Suppressor macrophage treated with lipopolysaccharide for 1 hour (primary cell): ENCODE measurements around the gene UNC13B.
"Not testable (repeated sequence)": the region's sequence is repeated elsewhere in the genome, so short reads cannot be mapped to it uniquely, and the experiment has no call there.

Source experiments
- DNase-seq, 3 donors: peaks; one replicate each; pipeline ENCODE4 v3.0.0-alpha.2; 2020 to 2022

UNC13B gene

GRCh38 chr9:35395076-35395705, 233.4 kb downstream of the UNC13B start:
- DNase-seq = no peak

DNA sequence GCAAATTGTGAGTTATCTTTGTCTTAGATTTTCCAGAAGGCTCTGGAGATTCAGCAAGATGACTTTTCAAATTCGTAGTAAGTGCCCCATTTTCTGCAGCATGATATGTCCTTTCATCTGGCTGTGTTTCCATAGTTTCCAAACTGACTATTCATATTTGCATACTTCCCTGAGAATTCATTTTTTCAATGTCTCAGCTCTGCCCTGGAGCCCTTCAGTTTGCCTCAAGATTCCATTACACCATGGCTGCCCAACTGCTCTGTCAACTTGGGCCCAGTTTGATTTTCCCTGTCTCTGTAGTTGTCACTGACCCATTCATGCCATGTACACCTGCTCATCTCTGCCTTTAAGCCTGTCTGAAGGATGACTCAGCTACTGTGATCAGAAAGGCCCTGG, 233.9 kb downstream of the UNC13B start:
- DNase-seq = no peak

- DNase-seq = no peak
Measured at GRCh38 chr9:35396560-35397215, 234.9 kb downstream of the UNC13B start.

DNA sequence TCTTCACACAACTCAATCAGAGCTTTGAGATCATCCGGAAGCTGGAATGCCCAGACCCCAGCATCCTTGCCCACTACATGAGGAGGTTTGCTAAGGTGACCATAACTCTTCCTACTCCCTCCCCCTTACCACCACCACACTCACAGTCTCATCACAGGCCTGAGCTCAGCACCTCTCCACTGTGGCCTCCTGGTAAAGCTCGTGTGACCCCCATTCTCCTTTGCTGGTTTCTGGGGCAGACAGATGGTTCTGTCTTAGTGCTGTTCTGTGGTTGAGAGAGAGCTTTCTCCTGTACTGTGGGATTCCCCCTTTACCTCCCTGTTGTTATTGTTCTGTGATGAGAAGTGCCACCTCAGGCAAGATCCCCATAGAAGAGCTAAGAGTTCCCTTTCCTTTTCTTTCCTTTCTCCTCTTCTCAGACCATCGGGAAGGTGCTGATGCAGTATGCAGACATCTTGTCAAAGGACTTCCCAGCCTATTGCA, 235.4 kb downstream of the UNC13B start:
- no peak for DNase-seq

- DNase-seq = no peak
Measured at GRCh38 chr9:35397923-35398322, 236.1 kb downstream of the UNC13B start.

DNA sequence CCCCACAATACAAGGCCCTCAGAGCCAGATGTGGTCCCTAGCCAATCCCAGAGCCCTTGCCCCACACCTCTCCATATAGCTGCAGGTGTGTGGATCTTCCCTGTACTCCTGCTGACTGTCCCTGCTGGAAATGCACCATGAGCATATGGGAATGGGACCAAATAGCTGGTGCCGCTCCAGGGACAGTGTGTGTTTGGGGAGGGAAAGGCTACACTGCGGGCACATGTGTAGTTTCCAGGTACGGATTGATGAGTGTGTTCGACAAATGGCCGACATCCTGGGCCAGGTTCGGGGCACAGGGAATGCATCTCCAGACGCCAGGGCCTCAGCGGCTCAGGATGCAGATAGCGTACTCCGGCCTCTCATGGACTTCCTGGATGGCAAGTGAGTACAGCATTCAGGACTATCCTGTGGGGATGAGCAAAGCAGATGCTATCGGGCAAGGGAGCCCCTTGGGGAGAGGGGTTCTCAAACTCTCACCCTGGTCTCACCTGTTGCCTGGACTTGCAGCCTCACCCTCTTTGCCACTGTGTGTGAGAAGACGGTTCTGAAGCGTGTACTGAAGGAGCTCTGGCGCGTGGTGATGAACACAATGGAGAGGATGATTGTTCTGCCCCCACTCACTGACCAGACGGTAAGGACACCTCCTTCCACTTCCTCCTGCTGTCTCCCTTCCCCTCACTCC, 237.0 kb downstream of the UNC13B start:
- DNase-seq = no peak

GRCh38 chr9:35404865-35405264, 243.1 kb downstream of the UNC13B start:
- DNase-seq = no peak

- DNase-seq = peak in 2 of 3 donors; percentile 4 to 11
Measured at GRCh38 chr9:35406183-35406959, 244.6 kb downstream of the UNC13B start.

- peak; percentile 20 to 67 (median 64) for DNase-seq
Measured at GRCh38 chr9:35407846-35408245, 246.0 kb downstream of the UNC13B start.

DNA sequence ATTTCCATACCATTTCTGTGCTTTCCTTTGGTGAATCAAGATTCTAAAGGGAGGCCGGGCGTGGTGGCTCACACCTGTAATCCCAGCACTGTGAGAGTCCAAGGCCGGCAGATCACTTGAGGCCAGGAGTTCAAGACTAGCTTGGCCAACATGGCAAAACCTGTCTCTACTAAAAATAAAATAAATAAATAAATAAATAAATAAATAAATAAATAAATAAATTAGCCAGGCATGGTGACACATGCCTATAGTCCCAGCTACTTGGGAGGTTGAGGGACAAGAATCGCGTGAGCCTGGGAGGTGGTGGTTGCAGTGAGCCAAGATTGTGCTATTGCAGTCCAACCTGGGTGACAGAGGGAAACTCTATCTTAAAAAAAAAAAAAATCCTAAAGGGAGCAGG, 247.6 kb downstream of the UNC13B start:
- DNase-seq = not testable (repeated sequence)

GRCh38 chr9:35414889-35415288, 253.1 kb downstream of the UNC13B start:
- no peak for DNase-seq

DNA sequence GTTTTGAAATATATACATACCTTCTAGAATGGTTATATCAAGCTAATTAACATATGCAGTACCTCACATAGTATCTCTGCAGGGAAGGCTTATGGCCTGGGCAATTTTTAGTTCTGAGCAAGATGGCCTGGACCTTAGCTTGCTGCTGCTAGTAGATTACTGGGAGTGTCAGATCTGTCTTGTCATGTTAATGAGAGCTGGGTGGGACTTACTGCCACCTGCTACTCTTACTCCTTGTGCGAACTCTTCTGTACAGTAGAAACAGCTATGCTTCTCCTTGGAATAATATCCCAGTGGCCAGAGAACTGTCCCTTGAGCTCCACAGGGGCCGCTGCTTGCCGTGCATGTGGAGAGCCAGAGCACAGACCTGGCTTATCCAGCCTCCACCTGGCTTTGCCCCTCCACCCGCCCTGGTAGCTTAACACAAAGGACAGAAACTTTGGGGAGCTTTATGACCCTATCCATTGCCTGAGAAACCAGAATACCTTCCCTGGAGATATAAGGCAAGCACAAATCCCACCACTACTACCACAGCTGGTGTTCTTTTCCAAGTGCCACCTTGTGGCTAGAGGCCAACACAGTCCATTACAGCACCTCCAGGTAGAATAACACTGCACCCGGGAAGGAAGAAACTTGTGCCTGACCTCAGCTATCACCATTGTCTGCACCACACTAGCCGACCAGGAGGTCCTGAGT, 253.7 kb downstream of the UNC13B start:
- no peak for DNase-seq

- no peak for DNase-seq
Measured at GRCh38 chr9:35416098-35416427, 254.3 kb downstream of the UNC13B start.

GRCh38 chr9:35422346-35422745, 260.5 kb downstream of the UNC13B start:
- DNase-seq = no peak

GRCh38 chr9:35422753-35423152, 260.9 kb downstream of the UNC13B start:
- DNase-seq = no peak

DNA sequence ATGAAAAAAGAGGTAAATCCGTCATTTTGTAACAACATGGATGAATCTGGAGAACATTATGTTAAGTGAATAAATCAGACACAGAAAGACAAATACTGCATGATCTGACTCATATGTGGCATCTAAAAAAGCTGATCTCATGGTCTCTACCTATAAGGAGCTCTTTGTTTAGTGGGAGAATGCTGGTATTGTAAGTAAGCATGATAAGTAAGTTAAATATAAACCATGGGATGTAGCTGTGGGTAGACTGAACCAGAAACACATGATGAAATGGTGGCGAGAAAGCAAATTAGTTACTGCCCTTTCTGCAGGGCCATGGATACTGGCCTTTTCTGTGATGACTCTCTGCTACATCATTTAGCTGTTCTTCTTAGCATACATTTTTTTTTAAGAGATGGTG, 261.7 kb downstream of the UNC13B start:
- DNase-seq = no peak

DNA sequence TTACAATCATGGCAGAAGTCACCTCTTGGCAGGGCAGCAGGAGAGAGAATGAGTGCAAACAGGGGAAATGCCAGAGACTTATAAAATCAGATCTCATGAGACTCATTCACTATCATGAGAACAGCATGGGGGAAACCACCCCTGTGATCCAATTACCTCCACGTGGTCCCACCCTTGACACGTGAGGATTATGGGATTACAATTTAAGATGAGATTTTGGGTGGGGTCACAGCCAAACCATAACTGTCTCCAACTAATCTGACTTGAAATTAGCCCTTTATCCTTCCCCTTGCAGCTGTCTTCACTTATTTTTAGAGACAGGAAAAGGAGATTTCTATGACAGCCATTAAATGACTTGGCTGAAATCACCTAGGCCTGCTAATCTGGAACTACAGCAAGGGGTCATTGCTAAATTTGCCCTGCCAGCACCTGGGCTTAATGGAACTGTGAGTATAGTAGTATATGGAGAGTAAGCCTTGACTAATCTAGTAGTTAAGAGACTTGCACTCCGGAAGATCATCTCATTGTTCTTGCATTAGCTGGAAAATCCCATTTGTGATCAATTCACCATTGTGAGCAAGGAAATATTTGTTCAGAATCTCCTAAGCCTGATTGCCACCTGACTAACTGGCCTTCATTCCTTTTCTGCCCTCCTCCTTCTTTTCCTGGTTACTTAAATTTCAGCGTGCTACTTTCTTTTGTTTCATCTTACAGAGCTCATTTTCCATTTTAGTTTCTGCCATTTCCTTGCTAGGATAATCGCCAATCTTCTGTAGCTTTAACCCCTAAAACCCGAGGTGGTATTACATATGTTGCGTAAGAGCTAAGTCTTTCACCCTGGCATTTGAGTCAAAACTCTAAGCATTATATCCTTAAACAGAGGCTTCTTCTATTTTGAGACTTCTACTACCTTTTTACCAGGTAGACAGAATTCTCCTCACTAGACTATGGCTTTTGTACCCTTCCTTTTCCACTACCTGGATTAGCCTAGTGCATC, 262.8 kb downstream of the UNC13B start:
- DNase-seq = no peak

DNA sequence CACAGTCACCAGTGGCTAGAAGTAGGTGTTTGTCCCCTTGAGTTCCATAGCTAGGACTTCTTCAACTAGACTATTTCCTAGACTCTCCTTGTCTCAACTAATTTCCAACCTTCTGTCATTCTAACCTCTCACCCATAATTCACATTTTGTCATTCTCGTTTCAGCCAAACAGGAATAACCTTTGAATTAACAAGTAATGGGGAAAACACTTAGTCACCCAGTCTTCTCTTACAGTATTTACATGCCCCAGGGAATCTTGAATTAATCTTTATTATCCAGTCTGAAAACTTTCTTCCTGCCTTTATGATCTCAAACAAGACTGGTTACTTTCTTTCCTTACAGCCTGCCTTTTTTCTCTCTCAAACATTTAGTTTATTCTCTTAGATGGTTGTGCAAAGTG, 264.8 kb downstream of the UNC13B start:
- DNase-seq = no peak

GRCh38 chr9:35431467-35431866, 269.7 kb downstream of the UNC13B start:
- DNase-seq = peak in 1 of 3 donors; percentile 6

GRCh38 chr9:35432076-35432475, 270.3 kb downstream of the UNC13B start:
- DNase-seq = no peak

GRCh38 chr9:35436933-35437332, 275.1 kb downstream of the UNC13B start:
- peak in 1 of 3 donors; percentile 19 for DNase-seq
